ENCODE data around the gene COBL.

Gene COBL

DNA sequence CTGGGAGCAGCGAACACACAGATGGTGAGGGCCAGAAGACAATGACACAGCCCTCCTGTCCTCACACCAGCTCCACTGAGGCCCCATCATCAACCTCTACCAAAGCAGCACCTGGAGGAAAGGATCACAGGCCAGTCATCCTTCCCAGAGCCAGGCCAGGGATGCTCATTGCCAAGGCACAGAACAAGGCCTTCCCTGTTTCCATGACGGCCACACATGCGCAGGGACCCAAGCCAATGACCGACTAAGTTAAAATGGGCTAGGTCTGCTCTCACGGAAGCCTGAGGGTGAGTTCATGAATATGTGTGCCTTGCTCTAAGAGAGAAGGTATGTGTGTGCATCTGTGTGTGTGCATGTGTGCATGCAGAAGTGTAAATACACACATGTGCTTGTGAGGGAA lies 39.6 kb downstream of the COBL start:
- no peak for TF ChIP-seq CTCF (conservative IDR thresholded peaks at IDR 0.05; ENCODE audit: low read length)
- H3K4me3 ChIP-seq (ENCODE audit: low read length): no peak overlapping the region
- DNase-seq (ENCODE audit: low read depth): no peak

DNA sequence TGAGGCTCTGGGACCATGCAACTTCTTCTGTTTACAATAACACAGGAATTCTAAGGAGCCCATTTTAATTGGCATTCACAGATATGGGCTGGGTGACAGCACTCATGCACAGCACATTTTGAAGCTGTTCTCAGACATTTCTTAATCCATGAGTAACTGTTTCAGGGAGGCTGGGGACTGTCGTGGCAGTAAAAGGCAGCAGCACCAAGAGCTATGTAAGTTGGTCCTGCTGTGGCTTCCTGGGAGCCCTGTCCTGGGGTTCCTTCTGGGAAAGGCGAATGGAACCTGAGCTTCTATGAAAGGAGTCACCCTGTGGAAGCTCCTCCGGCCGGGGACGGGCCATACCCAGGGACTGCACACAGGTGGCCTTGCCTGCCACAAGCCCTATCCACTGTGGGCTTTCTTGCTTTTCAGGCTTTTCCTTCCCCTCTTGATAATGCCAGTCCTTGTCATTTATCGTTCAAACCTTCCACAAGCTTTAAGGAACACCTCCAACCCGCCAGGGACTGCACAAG lies 40.5 kb downstream of the COBL start:
- TF ChIP-seq CTCF (conservative IDR thresholded peaks at IDR 0.05; ENCODE audit: low read length): no peak
- DNase-seq (ENCODE audit: low read depth): no peak
- no peak overlapping the region for H3K4me3 ChIP-seq (ENCODE audit: low read length)

- no peak overlapping the region for H3K4me3 ChIP-seq (ENCODE audit: low read length)
- no peak for TF ChIP-seq CTCF (conservative IDR thresholded peaks at IDR 0.05; ENCODE audit: low read length)
- DNase-seq (ENCODE audit: low read depth): no peak
These were observed 41.1 kb downstream of the COBL start for GRCh38 chr7:51275532-51275931.

DNA sequence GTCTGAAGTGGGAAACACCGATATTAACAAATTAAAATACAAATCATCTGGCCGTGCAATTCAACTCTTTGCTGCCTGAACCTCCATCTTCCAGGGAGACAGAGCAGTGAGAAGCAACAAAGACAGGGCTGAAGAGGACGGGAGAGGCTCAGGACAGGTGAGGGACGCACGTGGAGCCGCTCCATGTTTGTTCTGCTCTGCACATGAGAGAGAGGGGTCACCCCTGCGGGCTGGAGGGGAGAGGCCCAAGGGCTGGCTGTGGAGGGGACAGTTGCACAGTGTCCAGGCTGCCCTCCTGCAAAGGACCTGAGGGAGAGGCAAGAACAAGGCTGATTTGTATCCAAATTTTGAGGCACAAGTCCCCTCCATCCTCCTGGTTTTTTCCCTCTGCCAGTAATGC lies 41.7 kb downstream of the COBL start:
- no peak overlapping the region for H3K4me3 ChIP-seq (ENCODE audit: low read length)
- TF ChIP-seq CTCF (conservative IDR thresholded peaks at IDR 0.05; ENCODE audit: low read length): no peak
- DNase-seq (ENCODE audit: low read depth): no peak

DNA sequence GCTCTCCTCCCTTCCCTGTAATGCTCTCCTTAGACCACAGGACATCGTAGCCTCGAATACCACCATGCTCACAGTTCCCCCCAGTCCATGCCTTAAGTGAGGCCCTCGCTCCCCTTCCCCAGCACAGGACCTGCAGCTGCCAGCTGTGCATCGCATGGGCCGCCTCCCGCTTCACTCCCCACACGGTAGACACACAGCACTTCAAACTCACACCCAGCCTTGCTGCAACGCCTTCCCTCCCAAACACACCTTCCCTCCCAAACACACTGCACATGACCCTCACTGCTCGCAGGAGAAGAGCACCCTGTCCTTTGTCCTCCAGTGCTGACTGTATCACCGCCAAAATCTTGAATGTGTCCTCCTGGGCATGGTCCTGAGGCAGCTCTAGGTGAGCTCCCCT lies 42.6 kb downstream of the COBL start:
- H3K4me3 ChIP-seq (ENCODE audit: low read length): no peak overlapping the region

GRCh38 chr7:51273360-51273759 lies 43.2 kb downstream of the COBL start:
- H3K4me3 ChIP-seq (ENCODE audit: low read length): no peak overlapping the region
- no peak for DNase-seq (ENCODE audit: low read depth)
- TF ChIP-seq CTCF (conservative IDR thresholded peaks at IDR 0.05; ENCODE audit: low read length): no peak

More for the DNA sequence above, 42.6 kb downstream of the COBL start:
- TF ChIP-seq CTCF (conservative IDR thresholded peaks at IDR 0.05; ENCODE audit: low read length): no peak
- no peak for DNase-seq (ENCODE audit: low read depth)

GRCh38 chr7:51270965-51271364 lies 45.6 kb downstream of the COBL start:
- no peak for DNase-seq (ENCODE audit: low read depth)
- no peak overlapping the region for H3K4me3 ChIP-seq (ENCODE audit: low read length)
- no peak for TF ChIP-seq CTCF (conservative IDR thresholded peaks at IDR 0.05; ENCODE audit: low read length)
